ENCODE data around the gene SEPTIN12. TPM values are rescaled to one million over a fixed set of nuclear protein-coding genes. Genes with fewer than 3 reads are reported as not detected.

The SEPTIN12 gene, protein sequence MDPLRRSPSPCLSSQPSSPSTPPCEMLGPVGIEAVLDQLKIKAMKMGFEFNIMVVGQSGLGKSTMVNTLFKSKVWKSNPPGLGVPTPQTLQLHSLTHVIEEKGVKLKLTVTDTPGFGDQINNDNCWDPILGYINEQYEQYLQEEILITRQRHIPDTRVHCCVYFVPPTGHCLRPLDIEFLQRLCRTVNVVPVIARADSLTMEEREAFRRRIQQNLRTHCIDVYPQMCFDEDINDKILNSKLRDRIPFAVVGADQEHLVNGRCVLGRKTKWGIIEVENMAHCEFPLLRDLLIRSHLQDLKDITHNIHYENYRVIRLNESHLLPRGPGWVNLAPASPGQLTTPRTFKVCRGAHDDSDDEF
- not detected in 2 replicates for total RNA-seq
- not detected in 2 replicates for polyA plus RNA-seq

DNA sequence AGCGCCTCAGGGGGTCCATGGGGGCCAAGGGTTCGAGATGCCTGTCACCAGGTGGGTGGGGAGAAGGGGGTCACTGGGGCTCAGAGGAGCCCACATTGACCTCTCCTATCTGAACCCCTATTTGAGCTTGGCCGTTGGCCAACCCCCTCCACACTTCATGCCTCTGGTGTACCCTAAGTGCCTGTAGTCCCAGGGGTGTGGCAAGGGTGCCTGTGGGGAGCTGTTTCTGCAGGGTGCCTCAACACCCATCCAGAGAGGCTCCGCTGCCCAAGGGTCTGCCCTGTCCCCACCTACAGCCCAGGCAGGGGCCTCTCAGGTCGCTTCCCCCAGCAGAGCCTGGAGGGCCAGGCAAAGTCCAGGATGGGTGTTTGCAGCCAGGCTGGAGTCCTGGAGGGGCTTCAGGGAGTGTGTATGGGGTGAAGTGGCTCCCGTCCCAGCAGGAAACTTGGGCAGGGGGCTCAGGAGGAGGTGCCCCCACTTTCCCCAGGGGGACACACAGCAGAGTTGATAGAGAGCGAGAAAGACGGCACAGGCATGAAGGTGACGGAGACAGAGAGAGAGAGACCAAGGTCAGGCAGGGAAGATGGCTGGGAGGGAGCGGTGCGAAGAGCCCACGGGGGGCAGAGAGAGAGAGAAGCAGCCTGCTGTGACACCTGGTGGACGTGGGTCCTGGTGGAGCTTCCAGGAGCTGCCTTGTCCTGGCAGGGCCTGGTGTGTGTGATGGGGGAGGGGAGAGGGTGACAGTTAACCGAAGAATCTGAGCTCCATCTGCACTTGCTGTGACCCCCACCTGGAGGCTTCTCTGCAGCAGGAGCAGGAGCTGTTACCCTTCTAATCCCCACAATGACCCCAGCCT lies at the start of gene SEPTIN12:
SEPTIN12 (minus strand) TSS at position 719 of the 856 bp plus-strand sequence; CDS start at position 19, 700 bp downstream.
- DNase-seq (ENCODE audit: low spot score) = no peak
- WGBS (ENCODE audit: low lambda C conversion rate, missing lambda C conversion rate) = 69% methylated on average over 14 of the region's 14 CpGs
- Histone ChIP-seq H3K9me2 (replicated peaks; ENCODE audit: insufficient read depth) (no peaks in the 10 kb centered on the region), H3K79me2 (no peaks in the 10 kb centered on the region), H4K20me1 (ENCODE audit: insufficient read depth, poor library complexity, severe bottlenecking) (no peaks in the 10 kb centered on the region), H3K4me3 (no peak within 1 kb of the TSS), H3K27ac (peak within 1 kb of the TSS; percentile 52), H3K4me2 (peak within 1 kb of the TSS; percentile 39), H3K27me3 (no peaks in the 10 kb centered on the region), H3K9me3 (ENCODE audit: low read depth) (no peaks in the 10 kb centered on the region), H3K36me3 (replicated peaks; ENCODE audit: insufficient read depth, low read depth) (no peaks in the 10 kb centered on the region), H3K4me1 (ENCODE audit: insufficient read depth) (peaks cover 12% of the 10 kb centered on the region), H2AFZ (no peak within 1 kb of the TSS)
- TF ChIP-seq EZH2 (IDR thresholded peaks at IDR 0.05; ENCODE audit: borderline replicate concordance) (no peak), EZH2phosphoT487 (IDR thresholded peaks at IDR 0.05; ENCODE audit: low read depth, severe bottlenecking, unreplicated experiment) (no peak)
- TF ChIP-seq, protein P1, sequence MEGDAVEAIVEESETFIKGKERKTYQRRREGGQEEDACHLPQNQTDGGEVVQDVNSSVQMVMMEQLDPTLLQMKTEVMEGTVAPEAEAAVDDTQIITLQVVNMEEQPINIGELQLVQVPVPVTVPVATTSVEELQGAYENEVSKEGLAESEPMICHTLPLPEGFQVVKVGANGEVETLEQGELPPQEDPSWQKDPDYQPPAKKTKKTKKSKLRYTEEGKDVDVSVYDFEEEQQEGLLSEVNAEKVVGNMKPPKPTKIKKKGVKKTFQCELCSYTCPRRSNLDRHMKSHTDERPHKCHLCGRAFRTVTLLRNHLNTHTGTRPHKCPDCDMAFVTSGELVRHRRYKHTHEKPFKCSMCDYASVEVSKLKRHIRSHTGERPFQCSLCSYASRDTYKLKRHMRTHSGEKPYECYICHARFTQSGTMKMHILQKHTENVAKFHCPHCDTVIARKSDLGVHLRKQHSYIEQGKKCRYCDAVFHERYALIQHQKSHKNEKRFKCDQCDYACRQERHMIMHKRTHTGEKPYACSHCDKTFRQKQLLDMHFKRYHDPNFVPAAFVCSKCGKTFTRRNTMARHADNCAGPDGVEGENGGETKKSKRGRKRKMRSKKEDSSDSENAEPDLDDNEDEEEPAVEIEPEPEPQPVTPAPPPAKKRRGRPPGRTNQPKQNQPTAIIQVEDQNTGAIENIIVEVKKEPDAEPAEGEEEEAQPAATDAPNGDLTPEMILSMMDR (IDR thresholded peaks at IDR 0.05; ENCODE audit: poor library complexity) = no peak

DNA sequence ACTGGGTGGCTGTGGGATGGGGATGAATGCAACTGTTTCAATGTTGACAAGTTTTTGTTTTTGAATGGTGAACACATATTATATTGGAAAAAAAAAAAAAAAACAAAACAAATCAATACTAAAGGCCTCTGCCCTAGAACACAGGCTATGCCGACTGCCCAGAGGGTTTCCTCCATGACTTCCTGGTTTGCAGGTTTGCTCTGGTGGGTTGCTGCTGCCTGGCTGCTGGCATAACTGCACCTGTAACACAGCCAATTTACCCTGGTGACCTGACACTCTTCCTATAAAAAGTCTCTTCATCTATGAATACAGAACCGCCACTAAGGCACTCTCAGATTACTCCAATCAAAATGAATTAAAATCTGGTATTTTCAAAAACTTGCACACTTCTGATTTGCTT lies 48.6 kb upstream of the SEPTIN12 start:
- Histone ChIP-seq H3K27ac (no peak overlapping the region), H3K9me2 (replicated peaks; ENCODE audit: insufficient read depth) (no peaks in the 10 kb centered on the region), H3K4me2 (no peak overlapping the region), H3K4me1 (ENCODE audit: insufficient read depth) (no peaks in the 10 kb centered on the region), H3K79me2 (peaks cover 26% of the 10 kb centered on the region), H3K9me3 (ENCODE audit: low read depth) (no peaks in the 10 kb centered on the region), H2AFZ (no peak overlapping the region), H3K27me3 (no peaks in the 10 kb centered on the region), H4K20me1 (ENCODE audit: insufficient read depth, poor library complexity, severe bottlenecking) (peaks cover 7% of the 10 kb centered on the region), H3K4me3 (no peak overlapping the region), H3K36me3 (replicated peaks; ENCODE audit: insufficient read depth, low read depth) (no peaks in the 10 kb centered on the region)
- TF ChIP-seq EZH2phosphoT487 (IDR thresholded peaks at IDR 0.05; ENCODE audit: low read depth, severe bottlenecking, unreplicated experiment) (no peak), EZH2 (IDR thresholded peaks at IDR 0.05; ENCODE audit: borderline replicate concordance) (no peak)
- TF ChIP-seq, protein P1 (IDR thresholded peaks at IDR 0.05; ENCODE audit: poor library complexity) = no peak
- 90% methylated on average over 2 of the region's 2 CpGs for WGBS (ENCODE audit: low lambda C conversion rate, missing lambda C conversion rate)
- DNase-seq (ENCODE audit: low spot score) = no peak

DNA sequence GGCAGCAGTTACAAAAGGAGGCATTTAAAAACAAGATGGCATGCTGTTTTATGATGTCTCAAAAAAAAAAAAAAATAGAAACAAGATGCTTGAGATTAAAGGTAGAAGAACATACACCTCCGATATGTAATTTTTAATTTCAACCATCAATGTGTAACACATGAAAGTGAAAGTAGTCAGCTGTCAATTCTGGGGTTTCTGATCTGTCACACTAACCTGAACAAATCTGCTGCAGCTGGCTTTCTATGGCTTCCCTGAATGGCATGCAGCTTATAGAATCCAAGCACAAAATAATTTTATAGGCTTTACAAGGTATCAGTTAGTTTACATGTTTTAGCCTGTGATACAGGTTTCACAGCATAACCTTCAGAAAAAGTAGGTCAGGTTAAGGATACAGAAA lies 45.4 kb upstream of the SEPTIN12 start:
- Histone ChIP-seq H3K4me1 (ENCODE audit: insufficient read depth) (no peaks in the 10 kb centered on the region), H2AFZ (no peak overlapping the region), H3K27me3 (no peaks in the 10 kb centered on the region), H3K79me2 (peaks cover 22% of the 10 kb centered on the region), H3K27ac (no peak overlapping the region), H3K9me3 (ENCODE audit: low read depth) (no peaks in the 10 kb centered on the region), H3K4me3 (no peak overlapping the region), H3K9me2 (replicated peaks; ENCODE audit: insufficient read depth) (no peaks in the 10 kb centered on the region), H4K20me1 (ENCODE audit: insufficient read depth, poor library complexity, severe bottlenecking) (peaks cover 7% of the 10 kb centered on the region), H3K4me2 (no peak overlapping the region), H3K36me3 (replicated peaks; ENCODE audit: insufficient read depth, low read depth) (no peaks in the 10 kb centered on the region)
- DNase-seq (ENCODE audit: low spot score) = no peak
- WGBS (ENCODE audit: low lambda C conversion rate, missing lambda C conversion rate) = 100% methylated on average over 1 of the region's 1 CpG
- TF ChIP-seq, protein P1 (IDR thresholded peaks at IDR 0.05; ENCODE audit: poor library complexity) = no peak
- TF ChIP-seq EZH2phosphoT487 (IDR thresholded peaks at IDR 0.05; ENCODE audit: low read depth, severe bottlenecking, unreplicated experiment) = no peak
- no peak for TF ChIP-seq EZH2 (IDR thresholded peaks at IDR 0.05; ENCODE audit: borderline replicate concordance)

Data from hepatocyte (in vitro differentiated cells).